ENCODE results near the gene MTERF1.
A peak's percentile ranks its signal among the peaks of the same experiment; 100 is the strongest.
"Not testable (repeated sequence)": the region's sequence is repeated elsewhere in the genome, so short reads cannot be mapped to it uniquely, and the experiment has no call there.

MTERF1 gene

DNA sequence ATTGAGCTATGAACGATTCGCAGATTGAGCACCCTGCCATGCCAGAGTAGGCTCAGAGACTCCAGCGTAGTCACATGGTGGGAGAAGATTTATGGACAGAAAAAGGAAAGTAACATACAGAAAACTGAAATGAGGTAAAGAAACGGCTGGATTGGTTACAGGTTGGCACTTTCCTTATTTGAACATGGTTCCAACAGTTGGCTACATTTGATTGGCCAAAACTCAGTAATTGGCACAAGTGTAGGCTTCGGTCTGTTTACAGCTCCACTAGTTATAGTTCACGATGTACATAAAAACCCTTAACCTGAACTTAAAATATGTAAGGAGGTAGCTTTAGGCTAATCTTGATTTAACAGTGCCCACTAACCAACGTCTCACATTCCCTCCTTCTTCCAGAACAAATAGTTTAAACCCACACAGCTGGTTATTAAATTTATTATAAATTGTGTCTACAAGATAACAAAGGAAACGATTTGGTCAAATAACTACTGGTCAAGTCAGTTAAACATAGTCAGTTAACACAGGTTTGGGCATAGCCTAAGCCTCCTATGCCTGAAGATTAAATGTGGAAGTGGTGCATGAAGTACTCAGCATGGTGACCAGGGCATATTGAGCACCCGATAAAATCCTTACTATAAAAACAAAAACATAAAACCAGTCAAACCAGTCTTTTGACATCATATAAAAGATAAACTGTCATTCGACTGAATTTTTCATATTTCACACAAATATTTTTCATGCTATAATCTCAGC, 17.9 kb upstream of the MTERF1 start:
- peak; percentile 12 for DNase-seq (ENCODE audit: low read depth)
- TF ChIP-seq, protein P1, sequence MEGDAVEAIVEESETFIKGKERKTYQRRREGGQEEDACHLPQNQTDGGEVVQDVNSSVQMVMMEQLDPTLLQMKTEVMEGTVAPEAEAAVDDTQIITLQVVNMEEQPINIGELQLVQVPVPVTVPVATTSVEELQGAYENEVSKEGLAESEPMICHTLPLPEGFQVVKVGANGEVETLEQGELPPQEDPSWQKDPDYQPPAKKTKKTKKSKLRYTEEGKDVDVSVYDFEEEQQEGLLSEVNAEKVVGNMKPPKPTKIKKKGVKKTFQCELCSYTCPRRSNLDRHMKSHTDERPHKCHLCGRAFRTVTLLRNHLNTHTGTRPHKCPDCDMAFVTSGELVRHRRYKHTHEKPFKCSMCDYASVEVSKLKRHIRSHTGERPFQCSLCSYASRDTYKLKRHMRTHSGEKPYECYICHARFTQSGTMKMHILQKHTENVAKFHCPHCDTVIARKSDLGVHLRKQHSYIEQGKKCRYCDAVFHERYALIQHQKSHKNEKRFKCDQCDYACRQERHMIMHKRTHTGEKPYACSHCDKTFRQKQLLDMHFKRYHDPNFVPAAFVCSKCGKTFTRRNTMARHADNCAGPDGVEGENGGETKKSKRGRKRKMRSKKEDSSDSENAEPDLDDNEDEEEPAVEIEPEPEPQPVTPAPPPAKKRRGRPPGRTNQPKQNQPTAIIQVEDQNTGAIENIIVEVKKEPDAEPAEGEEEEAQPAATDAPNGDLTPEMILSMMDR (IDR thresholded peaks at IDR 0.05; ENCODE audit: insufficient read depth, low read depth, low read length, missing control alignments): no peak
- H3K4me3 ChIP-seq (ENCODE audit: low read length): no peak overlapping the region

DNA sequence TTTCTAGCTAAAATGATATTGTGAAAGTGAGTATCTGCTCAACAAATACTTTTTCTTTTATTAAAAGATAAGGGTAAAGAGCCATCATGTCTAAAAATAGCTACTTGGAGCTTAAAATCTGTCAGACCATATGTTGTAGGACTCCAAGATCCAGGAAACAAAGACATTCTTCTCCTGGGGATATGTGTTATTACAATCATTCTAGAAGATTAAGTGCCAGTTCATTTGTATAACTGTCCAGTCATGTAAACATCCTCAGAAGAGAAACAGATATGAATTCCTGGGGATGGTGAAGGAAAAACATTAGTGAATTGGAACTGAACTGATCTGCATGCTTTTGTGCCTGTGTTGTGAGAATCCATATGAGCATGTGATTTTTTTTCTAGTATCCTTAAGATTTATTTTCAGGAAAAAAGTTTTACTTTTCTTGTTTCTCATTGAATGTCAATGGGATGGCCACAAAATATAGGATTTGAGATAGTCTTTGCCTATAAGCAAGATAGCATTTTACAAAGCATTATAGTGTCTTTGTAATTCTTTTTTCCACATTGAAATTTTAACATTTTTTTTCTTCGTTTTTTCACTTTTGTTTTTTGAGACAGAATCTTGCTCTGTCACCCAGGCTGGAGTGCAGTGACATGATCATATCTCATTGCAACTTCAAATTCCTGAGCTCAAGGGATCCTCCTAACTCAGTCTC, 14.4 kb upstream of the MTERF1 start:
- TF ChIP-seq, protein P1 (IDR thresholded peaks at IDR 0.05; ENCODE audit: insufficient read depth, low read depth, low read length, missing control alignments): no peak
- no peak overlapping the region for H3K4me3 ChIP-seq (ENCODE audit: low read length)
- DNase-seq (ENCODE audit: low read depth): no peak

DNA sequence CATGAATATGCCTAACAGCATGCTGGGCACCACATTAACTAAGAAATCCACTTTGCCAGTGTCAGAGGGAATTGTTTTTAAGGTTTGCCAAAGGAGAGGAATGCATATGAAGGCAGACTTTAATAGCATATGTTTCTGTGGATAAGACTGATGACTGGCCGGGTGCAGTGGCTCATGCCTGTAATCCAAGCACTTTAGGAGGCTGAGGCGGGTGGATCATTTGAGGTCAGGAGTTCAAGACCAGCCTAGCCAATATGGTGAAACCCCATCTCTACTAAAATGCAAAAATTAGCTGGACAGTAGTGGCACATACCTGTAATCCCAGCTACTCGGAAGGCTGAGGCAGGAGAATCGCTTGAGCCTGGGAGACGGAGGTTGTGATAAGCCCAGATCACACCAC, 13.2 kb upstream of the MTERF1 start:
- DNase-seq (ENCODE audit: low read depth): not testable (repeated sequence)

DNA sequence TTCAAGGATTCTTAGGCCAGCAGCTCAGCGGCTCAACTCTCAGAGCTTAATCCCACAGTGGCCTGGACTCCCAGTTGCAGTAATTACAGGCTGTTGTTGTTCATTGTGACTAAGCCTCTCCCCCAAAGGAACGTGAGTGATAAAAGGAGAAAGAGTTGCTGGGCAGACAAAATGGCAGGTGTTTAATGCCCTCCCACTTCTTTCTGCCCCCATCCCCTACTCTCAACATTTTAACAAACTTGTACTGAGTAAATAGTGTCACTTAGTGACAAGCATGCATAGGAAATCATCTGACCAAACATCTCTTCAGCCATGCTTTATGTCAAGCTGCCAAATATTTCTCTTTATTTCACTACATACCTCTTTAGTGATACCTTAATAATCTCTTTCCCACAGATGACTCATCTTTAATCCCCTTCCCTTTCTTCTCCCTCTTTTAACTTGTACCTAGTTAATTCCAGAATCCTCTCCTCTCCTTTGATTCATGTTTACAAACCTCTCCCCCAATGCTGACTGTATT, 12.4 kb upstream of the MTERF1 start:
- no peak overlapping the region for H3K4me3 ChIP-seq (ENCODE audit: low read length)
- DNase-seq (ENCODE audit: low read depth): peak; percentile 52
- TF ChIP-seq, protein P1 (IDR thresholded peaks at IDR 0.05; ENCODE audit: insufficient read depth, low read depth, low read length, missing control alignments): no peak

More for the DNA sequence above, 13.2 kb upstream of the MTERF1 start:
- H3K4me3 ChIP-seq (ENCODE audit: low read length): not testable (repeated sequence)

DNA sequence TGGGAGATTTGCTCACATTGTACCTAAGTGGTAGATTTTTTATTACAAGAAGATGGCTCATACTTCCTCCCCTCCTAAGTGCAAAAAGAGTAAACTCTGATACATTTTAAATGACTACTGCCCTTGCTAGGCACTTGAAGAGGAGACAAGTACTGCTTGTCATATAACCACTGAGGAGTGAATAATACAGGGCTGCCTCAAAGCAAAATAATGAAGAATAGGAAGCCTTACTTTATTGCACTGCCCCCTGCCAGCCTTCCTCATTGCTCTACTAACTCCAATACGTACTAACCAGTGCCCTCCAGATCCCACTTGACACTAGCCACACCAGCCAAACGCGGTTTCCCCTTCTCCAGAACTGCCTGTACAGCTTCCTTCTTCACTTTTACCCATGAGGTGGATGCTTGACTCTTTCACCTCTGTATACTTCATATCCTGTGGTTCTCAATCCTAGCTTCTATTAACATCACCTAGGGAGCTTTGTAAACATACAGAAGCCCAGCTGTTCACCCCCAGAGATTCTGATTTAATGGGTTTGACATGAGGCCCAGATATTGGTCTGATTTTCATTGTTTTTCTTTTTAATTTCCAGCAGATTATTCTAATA, 11.7 kb upstream of the MTERF1 start:
- no peak overlapping the region for H3K4me3 ChIP-seq (ENCODE audit: low read length)
- no peak for DNase-seq (ENCODE audit: low read depth)
- TF ChIP-seq, protein P1 (IDR thresholded peaks at IDR 0.05; ENCODE audit: insufficient read depth, low read depth, low read length, missing control alignments): no peak

DNA sequence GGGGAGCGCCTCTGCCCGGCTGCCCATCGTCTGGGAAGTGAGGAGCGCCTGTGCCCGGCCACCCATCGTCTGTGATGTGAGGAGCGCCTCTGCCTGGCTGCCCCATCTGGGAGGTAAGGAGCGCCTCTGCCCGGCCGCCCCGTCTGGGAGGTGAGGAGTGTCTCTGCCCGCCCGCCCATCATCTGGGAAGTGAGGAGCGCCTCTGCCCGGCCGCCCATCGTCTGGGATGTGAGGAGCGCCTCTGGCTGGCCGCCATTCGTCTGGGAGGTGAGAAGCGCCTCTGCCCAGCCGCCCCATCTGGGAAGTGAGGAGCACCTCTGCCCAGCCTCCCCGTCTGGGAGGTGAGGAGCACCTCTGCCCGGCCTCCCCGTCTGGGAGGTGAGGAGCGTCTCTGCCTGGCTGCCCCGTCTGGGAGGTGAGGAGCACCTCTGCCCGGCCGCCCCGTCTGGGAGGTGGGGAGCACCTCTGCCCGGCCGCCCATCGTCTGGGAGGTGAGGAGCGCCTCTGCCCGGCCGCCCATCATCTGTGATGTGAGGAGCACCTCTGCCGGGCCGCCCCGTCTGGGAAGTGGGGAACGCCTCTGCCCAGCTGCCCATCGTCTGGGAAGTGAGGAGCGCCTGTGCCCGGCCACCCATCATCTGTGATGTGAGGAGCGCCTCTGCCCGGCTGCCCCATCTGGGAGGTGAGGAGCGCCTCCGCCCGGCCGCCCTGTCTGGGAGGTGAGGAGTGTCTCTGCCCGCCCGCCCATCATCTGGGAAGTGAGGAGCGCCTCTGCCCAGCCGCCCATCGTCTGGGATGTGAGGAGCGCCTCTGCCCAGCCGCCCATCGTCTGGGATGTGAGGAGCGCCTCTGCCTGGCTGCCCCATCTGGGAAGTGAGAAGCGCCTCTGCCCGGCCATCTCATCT, 8.0 kb upstream of the MTERF1 start:
- not testable (repeated sequence) for DNase-seq (ENCODE audit: low read depth); H3K4me3 ChIP-seq (ENCODE audit: low read length)

DNA sequence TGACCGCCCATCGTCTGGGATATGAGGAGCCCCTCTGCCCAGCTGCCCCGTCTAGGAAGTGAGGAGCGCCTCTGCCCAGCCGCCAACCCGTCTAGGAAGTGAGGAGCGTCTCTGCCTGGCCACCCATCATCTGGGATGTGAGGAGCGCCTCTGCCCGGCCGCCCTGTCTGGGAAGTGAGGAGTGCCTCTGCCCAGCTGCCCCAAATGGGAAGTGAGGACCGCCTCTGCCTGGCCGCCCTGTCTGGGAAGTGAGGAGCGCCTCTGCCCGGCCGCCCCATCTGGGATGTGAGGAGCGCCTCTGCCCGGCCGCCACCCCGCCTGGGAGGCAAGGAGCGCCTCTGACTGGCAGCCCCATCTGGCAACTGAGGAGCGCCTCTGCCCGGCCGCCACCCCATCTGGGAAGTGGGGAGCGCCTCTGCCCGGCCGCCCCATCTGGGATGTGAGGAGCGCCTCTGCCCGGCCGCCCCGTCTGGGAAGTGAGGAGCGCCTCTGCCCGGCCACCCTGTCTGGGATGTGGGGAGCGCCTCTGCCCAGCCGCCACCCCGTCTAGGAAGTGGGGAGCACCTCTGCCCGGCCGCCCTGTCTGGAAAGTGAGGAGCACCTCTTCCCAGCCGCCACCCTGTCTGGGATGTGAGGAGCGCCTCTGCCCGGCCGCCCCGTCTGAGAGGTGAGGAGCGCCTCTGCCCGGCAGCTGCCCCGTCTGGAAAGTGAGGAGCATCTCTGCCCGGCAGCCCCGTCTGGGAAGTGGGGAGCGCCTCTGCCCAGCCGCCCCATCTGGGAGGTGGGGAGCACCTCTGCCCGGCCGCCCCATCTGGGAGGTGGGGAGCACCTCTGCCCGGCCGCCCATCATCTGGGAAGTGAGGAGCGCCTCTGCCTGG, 7.1 kb upstream of the MTERF1 start:
- H3K4me3 ChIP-seq (ENCODE audit: low read length); DNase-seq (ENCODE audit: low read depth): not testable (repeated sequence)
